ENCODE measurements around the gene TMED10.

TMED10 gene

DNA sequence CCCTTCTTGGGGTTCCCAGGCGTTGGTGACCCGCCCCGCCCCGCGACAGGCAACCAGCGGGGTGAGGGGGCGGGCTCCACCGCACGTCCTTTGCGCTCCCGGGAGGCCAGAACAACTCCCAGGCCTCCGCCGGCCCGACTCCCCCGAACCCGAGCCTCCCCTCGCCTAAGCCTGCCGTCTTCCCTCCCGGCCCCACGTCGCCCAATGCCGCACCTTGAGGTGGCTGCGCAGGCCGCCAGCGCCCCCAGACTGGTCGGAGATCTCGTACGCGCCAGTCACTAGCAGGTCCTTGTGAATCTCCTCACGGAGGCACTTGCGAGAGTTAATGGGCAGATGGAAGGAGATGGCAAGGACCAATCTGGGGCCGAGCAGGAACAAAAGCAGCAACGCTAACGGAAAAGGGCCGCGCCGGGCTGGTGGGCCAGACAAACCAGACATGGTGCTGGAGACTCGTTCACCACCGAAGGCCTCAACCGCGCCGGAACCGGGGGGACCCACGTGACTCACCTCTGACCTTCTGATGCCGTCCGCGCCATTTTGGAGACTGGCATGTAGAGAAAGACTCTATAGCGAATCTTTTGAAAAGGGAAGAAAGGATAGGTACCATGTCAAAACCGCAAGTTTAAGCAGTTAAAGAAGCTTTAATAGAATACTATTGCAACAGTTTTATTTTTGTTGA lies at the start of gene TMED10:
TMED10 (minus strand) TSS at position 471 of the 679 bp plus-strand sequence; CDS start at position 438, 33 bp downstream.
- no peaks in the 10 kb centered on the region for H3K27me3 ChIP-seq
- peak within 1 kb of the TSS; percentile 74 to 98 for H3K4me3 ChIP-seq (ENCODE audit: low read depth in 1 of 2, low read length in 1 of 2)
- no peaks in the 10 kb centered on the region for H3K9me3 ChIP-seq
- H3K36me3 ChIP-seq: no peaks in the 10 kb centered on the region
- peak; percentile 13 for TF ChIP-seq CTCF (IDR thresholded peaks at IDR 0.05)
- H3K4me1 ChIP-seq (ENCODE audit: control insufficient read depth in 1 of 2, insufficient read depth in 1 of 2, low read depth in 1 of 2, low read length in 1 of 2): peaks cover 40 to 43% of the 10 kb centered on the region in 2 experiments
- peak within 1 kb of the TSS; percentile 97 for H3K27ac ChIP-seq

GRCh38 chr14:75224561-75224960 lies 48.1 kb upstream of the TMED10 start:
- Histone ChIP-seq H3K4me3 (ENCODE audit: low read depth in 1 of 2, low read length in 1 of 2) (no peak overlapping the region), H3K4me1 (ENCODE audit: control insufficient read depth in 1 of 2, insufficient read depth in 1 of 2, low read depth in 1 of 2, low read length in 1 of 2) (peaks cover 37 to 43% of the 10 kb centered on the region in 2 experiments), H3K36me3 (no peaks in the 10 kb centered on the region), H3K27ac (no peak overlapping the region), H3K9me3 (no peaks in the 10 kb centered on the region), H3K27me3 (no peaks in the 10 kb centered on the region)
- TF ChIP-seq CTCF (IDR thresholded peaks at IDR 0.05): no peak

DNA sequence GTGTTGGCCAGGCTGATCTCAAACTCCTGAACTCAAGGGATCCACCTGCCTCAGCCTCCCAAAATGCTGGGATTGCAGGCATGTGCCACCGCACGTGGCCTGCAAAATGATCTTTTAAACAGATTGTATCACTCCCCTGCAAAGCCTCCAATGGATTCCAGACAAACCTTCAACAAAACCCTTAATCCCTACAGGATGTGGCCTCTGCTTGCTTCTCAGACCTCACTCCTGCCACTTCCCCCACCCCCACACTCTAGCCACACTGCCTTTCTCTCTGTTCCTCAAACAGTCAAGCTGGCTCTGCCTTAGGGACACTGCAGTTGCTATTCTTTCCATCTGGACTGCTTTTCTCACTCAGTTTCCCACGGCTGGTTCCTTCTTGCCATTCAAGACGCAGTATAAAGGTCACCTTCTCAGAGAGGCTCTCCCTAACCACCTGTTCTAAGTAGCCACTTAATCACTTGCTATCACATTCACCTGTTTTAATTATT lies 47.3 kb upstream of the TMED10 start:
- H3K36me3 ChIP-seq: no peaks in the 10 kb centered on the region
- TF ChIP-seq CTCF (IDR thresholded peaks at IDR 0.05): no peak
- H3K27me3 ChIP-seq: no peaks in the 10 kb centered on the region
- no peak overlapping the region for H3K27ac ChIP-seq
- H3K4me1 ChIP-seq (ENCODE audit: control insufficient read depth in 1 of 2, insufficient read depth in 1 of 2, low read depth in 1 of 2, low read length in 1 of 2): peaks cover 31 to 36% of the 10 kb centered on the region in 2 experiments
- no peak overlapping the region for H3K4me3 ChIP-seq (ENCODE audit: low read depth in 1 of 2, low read length in 1 of 2)
- no peaks in the 10 kb centered on the region for H3K9me3 ChIP-seq

- no peaks in the 10 kb centered on the region for H3K27me3 ChIP-seq
- H3K36me3 ChIP-seq: no peaks in the 10 kb centered on the region
- peaks cover 21 to 27% of the 10 kb centered on the region in 2 experiments for H3K4me1 ChIP-seq (ENCODE audit: control insufficient read depth in 1 of 2, insufficient read depth in 1 of 2, low read depth in 1 of 2, low read length in 1 of 2)
- no peaks in the 10 kb centered on the region for H3K9me3 ChIP-seq
- H3K4me3 ChIP-seq (ENCODE audit: low read depth in 1 of 2, low read length in 1 of 2): no peak overlapping the region
- TF ChIP-seq CTCF (IDR thresholded peaks at IDR 0.05): no peak
- no peak overlapping the region for H3K27ac ChIP-seq
Observed at GRCh38 chr14:75222208-75222701, 45.8 kb upstream of the TMED10 start.

DNA sequence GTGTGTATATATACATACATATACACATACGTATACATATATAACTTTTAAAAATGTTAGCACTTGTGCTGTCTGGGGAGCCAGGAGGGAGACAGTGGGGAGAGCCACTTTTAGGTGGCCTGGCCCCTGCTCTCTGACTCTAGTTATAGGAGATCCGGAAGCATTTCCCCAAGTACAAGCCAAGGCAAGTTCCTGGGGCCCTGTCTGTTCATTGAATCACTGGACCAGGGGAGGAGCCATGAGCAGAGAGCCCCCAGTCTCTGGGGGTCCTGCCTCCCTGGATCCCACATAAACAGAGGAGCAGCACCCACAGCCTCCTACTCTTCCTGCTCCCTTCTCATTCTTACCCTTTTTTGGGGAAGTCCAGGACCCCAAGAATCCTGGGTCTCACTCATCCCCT lies 45.4 kb upstream of the TMED10 start:
- Histone ChIP-seq H3K4me1 (ENCODE audit: control insufficient read depth in 1 of 2, insufficient read depth in 1 of 2, low read depth in 1 of 2, low read length in 1 of 2) (peaks cover 21 to 27% of the 10 kb centered on the region in 2 experiments), H3K36me3 (no peaks in the 10 kb centered on the region), H3K4me3 (ENCODE audit: low read depth in 1 of 2, low read length in 1 of 2) (no peak overlapping the region), H3K9me3 (no peaks in the 10 kb centered on the region), H3K27ac (no peak overlapping the region), H3K27me3 (no peaks in the 10 kb centered on the region)
- no peak for TF ChIP-seq CTCF (IDR thresholded peaks at IDR 0.05)
